ENCODE measurements around the gene CCM2. TPM values are rescaled to one million over a fixed set of nuclear protein-coding genes. Genes with fewer than 3 reads are reported as not detected.

CCM2 gene
- total and polyA plus RNA-seq, 2 experiments from 2014 or later, result 24.9 to 40.1 TPM

DNA sequence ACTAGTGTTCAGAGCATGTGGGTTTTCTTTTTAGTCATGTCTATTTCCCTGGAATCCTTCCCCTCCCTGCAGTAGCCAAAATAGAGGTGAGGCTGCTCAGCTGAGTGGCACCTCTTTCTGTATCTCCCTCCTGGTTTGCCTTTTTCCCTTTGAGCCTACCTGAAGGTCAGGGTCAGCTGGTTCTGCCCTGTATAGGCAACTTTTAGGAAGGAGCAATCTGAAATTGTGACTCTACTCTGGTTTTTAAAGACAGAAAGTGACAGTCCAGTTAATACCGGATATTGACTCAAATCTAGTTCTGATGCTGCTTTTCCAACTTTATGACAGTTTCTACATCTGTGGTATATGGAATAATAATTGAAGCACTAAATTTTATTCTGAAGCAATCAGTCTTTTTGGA lies 26.0 kb downstream of the CCM2 start:
- Histone ChIP-seq H4K20me1 (replicated peaks; ENCODE audit: insufficient read depth) (peaks cover 13% of the 10 kb centered on the region; the same call in 1 of the 2 replicates), H3K79me2 (replicated peaks; ENCODE audit: insufficient read depth) (peaks cover 55% of the 10 kb centered on the region), H3K9me2 (ENCODE audit: insufficient read depth) (no peaks in the 10 kb centered on the region), H3K4me3 (no peak overlapping the region), H3F3A (replicated peaks; ENCODE audit: low read depth) (no peaks in the 10 kb centered on the region), H3K27me3 (ENCODE audit: insufficient read depth) (no peaks in the 10 kb centered on the region), H3K27ac (ENCODE audit: low read depth) (no peak overlapping the region), H3K4me1 (ENCODE audit: insufficient read depth) (no peaks in the 10 kb centered on the region), H3K4me2 (no peak overlapping the region), H2AFZ (no peak overlapping the region), H3K36me3 (ENCODE audit: insufficient read depth) (no peaks in the 10 kb centered on the region)
- DNase-seq (ENCODE audit: low spot score) (no peak), ATAC-seq (no peak)
- TF ChIP-seq, protein P1, sequence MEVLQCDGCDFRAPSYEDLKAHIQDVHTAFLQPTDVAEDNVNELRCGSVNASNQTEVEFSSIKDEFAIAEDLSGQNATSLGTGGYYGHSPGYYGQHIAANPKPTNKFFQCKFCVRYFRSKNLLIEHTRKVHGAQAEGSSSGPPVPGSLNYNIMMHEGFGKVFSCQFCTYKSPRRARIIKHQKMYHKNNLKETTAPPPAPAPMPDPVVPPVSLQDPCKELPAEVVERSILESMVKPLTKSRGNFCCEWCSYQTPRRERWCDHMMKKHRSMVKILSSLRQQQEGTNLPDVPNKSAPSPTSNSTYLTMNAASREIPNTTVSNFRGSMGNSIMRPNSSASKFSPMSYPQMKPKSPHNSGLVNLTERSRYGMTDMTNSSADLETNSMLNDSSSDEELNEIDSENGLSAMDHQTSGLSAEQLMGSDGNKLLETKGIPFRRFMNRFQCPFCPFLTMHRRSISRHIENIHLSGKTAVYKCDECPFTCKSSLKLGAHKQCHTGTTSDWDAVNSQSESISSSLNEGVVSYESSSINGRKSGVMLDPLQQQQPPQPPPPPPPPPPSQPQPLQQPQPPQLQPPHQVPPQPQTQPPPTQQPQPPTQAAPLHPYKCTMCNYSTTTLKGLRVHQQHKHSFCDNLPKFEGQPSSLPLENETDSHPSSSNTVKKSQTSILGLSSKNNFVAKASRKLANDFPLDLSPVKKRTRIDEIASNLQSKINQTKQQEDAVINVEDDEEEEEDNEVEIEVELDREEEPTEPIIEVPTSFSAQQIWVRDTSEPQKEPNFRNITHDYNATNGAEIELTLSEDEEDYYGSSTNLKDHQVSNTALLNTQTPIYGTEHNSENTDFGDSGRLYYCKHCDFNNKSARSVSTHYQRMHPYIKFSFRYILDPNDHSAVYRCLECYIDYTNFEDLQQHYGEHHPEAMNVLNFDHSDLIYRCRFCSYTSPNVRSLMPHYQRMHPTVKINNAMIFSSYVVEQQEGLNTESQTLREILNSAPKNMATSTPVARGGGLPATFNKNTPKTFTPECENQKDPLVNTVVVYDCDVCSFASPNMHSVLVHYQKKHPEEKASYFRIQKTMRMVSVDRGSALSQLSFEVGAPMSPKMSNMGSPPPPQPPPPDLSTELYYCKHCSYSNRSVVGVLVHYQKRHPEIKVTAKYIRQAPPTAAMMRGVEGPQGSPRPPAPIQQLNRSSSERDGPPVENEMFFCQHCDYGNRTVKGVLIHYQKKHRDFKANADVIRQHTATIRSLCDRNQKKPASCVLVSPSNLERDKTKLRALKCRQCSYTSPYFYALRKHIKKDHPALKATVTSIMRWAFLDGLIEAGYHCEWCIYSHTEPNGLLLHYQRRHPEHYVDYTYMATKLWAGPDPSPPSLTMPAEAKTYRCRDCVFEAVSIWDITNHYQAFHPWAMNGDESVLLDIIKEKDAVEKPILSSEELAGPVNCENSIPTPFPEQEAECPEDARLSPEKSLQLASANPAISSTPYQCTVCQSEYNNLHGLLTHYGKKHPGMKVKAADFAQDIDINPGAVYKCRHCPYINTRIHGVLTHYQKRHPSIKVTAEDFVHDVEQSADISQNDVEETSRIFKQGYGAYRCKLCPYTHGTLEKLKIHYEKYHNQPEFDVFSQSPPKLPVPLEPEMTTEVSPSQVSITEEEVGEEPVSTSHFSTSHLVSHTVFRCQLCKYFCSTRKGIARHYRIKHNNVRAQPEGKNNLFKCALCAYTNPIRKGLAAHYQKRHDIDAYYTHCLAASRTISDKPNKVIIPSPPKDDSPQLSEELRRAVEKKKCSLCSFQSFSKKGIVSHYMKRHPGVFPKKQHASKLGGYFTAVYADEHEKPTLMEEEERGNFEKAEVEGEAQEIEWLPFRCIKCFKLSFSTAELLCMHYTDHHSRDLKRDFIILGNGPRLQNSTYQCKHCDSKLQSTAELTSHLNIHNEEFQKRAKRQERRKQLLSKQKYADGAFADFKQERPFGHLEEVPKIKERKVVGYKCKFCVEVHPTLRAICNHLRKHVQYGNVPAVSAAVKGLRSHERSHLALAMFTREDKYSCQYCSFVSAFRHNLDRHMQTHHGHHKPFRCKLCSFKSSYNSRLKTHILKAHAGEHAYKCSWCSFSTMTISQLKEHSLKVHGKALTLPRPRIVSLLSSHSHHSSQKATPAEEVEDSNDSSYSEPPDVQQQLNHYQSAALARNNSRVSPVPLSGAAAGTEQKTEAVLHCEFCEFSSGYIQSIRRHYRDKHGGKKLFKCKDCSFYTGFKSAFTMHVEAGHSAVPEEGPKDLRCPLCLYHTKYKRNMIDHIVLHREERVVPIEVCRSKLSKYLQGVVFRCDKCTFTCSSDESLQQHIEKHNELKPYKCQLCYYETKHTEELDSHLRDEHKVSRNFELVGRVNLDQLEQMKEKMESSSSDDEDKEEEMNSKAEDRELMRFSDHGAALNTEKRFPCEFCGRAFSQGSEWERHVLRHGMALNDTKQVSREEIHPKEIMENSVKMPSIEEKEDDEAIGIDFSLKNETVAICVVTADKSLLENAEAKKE (CRISPR knock-in tag; IDR thresholded peaks at IDR 0.05), result no peak
- TF ChIP-seq, protein P2, sequence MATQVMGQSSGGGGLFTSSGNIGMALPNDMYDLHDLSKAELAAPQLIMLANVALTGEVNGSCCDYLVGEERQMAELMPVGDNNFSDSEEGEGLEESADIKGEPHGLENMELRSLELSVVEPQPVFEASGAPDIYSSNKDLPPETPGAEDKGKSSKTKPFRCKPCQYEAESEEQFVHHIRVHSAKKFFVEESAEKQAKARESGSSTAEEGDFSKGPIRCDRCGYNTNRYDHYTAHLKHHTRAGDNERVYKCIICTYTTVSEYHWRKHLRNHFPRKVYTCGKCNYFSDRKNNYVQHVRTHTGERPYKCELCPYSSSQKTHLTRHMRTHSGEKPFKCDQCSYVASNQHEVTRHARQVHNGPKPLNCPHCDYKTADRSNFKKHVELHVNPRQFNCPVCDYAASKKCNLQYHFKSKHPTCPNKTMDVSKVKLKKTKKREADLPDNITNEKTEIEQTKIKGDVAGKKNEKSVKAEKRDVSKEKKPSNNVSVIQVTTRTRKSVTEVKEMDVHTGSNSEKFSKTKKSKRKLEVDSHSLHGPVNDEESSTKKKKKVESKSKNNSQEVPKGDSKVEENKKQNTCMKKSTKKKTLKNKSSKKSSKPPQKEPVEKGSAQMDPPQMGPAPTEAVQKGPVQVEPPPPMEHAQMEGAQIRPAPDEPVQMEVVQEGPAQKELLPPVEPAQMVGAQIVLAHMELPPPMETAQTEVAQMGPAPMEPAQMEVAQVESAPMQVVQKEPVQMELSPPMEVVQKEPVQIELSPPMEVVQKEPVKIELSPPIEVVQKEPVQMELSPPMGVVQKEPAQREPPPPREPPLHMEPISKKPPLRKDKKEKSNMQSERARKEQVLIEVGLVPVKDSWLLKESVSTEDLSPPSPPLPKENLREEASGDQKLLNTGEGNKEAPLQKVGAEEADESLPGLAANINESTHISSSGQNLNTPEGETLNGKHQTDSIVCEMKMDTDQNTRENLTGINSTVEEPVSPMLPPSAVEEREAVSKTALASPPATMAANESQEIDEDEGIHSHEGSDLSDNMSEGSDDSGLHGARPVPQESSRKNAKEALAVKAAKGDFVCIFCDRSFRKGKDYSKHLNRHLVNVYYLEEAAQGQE (IDR thresholded peaks at IDR 0.05; ENCODE audit: unreplicated experiment), result no peak
- TF ChIP-seq EZH2phosphoT487 (IDR thresholded peaks at IDR 0.05; ENCODE audit: unreplicated experiment), result no peak
- no peak for TF ChIP-seq CREB1 (CRISPR knock-in tag; IDR thresholded peaks at IDR 0.05; ENCODE audit: low read depth)
- TF ChIP-seq, protein P3, sequence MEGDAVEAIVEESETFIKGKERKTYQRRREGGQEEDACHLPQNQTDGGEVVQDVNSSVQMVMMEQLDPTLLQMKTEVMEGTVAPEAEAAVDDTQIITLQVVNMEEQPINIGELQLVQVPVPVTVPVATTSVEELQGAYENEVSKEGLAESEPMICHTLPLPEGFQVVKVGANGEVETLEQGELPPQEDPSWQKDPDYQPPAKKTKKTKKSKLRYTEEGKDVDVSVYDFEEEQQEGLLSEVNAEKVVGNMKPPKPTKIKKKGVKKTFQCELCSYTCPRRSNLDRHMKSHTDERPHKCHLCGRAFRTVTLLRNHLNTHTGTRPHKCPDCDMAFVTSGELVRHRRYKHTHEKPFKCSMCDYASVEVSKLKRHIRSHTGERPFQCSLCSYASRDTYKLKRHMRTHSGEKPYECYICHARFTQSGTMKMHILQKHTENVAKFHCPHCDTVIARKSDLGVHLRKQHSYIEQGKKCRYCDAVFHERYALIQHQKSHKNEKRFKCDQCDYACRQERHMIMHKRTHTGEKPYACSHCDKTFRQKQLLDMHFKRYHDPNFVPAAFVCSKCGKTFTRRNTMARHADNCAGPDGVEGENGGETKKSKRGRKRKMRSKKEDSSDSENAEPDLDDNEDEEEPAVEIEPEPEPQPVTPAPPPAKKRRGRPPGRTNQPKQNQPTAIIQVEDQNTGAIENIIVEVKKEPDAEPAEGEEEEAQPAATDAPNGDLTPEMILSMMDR (conservative IDR thresholded peaks at IDR 0.05; ENCODE audit: low read depth in 2 of 2), result no peak
- no peak for TF ChIP-seq STAT1 (IDR thresholded peaks at IDR 0.05; ENCODE audit: unreplicated experiment)
- no peak for TF ChIP-seq POLR2AphosphoS5 (IDR thresholded peaks at IDR 0.05; ENCODE audit: low read depth)
- TF ChIP-seq ZNF114 (CRISPR knock-in tag; IDR thresholded peaks at IDR 0.05), result no peak
- no peak for TF ChIP-seq JUNB (IDR thresholded peaks at IDR 0.05; ENCODE audit: unreplicated experiment)
- TF ChIP-seq ZNF331 (CRISPR knock-in tag; IDR thresholded peaks at IDR 0.05; ENCODE audit: low read depth), result no peak
- 0 out of 3 replicates have a peak, but pooled peaks cover 2% of the 10 kb centered on the region for H3K36me3 Mint-ChIP-seq (ENCODE audit: low read depth)
- no peak overlapping the region for H3K27ac Mint-ChIP-seq
- no peak overlapping the region for H3K4me3 Mint-ChIP-seq
- H3K9me3 Mint-ChIP-seq, result peaks cover 3% of the 10 kb centered on the region; the same call in 1 of the 3 replicates
- no peaks in the 10 kb centered on the region for H3K4me1 Mint-ChIP-seq
- peaks cover 2% of the 10 kb centered on the region for H3K27me3 Mint-ChIP-seq (ENCODE audit: insufficient read depth, low read depth, poor library complexity)

Data from GM23338 (cell line).